Measurements from ENCODE around the gene FSCN2.

- TF ChIP-seq CTCF (IDR thresholded peaks at IDR 0.05) (no peak), POLR2A (IDR thresholded peaks at IDR 0.05) (no peak)
These were observed 39.8 kb upstream of the FSCN2 start for GRCh38 chr17:81488276-81488860.
